Progenitor cell of endocrine pancreas (in vitro differentiated cells): ENCODE results near the gene FSHR. TPM values are rescaled to one million over a fixed set of nuclear protein-coding genes. Genes with fewer than 3 reads are reported as not detected.

Source experiments
- DNase-seq: peaks from one replicate; pipeline ENCODE4 v3.0.0; 2021; ENCODE audit warnings: low spot score; ENCODE audit not compliant: unreplicated experiment
- H3K27ac Mint-ChIP-seq: 2 replicates; pipeline ENCODE4 v1.8.0; 2021; ENCODE audit warnings: mild to moderate bottlenecking, moderate library complexity, mixed read lengths
- H3K27me3 Mint-ChIP-seq: 2 replicates; pipeline ENCODE4 v1.8.0; 2021; ENCODE audit warnings: mixed read lengths
- H3K36me3 Mint-ChIP-seq: 2 replicates; pipeline ENCODE4 v1.8.0; 2022; ENCODE audit warnings: mixed read lengths; ENCODE audit not compliant: insufficient read depth
- H3K4me1 Mint-ChIP-seq: 2 replicates; pipeline ENCODE4 v1.8.0; 2021; ENCODE audit warnings: low read depth, mixed read lengths
- H3K4me3 Mint-ChIP-seq: 2 replicates; pipeline ENCODE4 v1.8.0; 2021; ENCODE audit warnings: low read depth, mild to moderate bottlenecking, moderate library complexity, mixed read lengths
- H3K9me3 Mint-ChIP-seq: 2 replicates; pipeline ENCODE4 v1.8.0; 2021; ENCODE audit warnings: low read depth, mixed read lengths
- CTCF ChIP-seq: fragments of 200-600 bp; sonication (generic); IDR thresholded peaks from one replicate; pipeline ENCODE4 v1.5.0; 2021; ENCODE audit warnings: antibody characterized with exemption, mild to moderate bottlenecking; ENCODE audit not compliant: unreplicated experiment
- total RNA-seq: library from RNA; stranded (reverse); gene quantifications from 2 replicates; pipeline ENCODE4 v1.2.1, GENCODE V29; 2021

FSHR gene
- total RNA-seq, 1 donor from 2014 or later: 0.74 TPM

- Mint-ChIP-seq H3K4me3 (no peak overlapping the region), H3K36me3 (no peaks in the 10 kb centered on the region), H3K4me1 (peaks cover 17% of the 10 kb centered on the region), H3K9me3 (no peaks in the 10 kb centered on the region), H3K27ac (no peak overlapping the region), H3K27me3 (no peaks in the 10 kb centered on the region)
- no peak for TF ChIP-seq CTCF
- no peak for DNase-seq
Observed at GRCh38 chr2:49032126-49032525, 122.2 kb downstream of the FSHR start.

- Mint-ChIP-seq H3K4me1 (peaks cover 17% of the 10 kb centered on the region), H3K27me3 (no peaks in the 10 kb centered on the region), H3K9me3 (no peaks in the 10 kb centered on the region), H3K27ac (no peak overlapping the region), H3K4me3 (no peak overlapping the region), H3K36me3 (no peaks in the 10 kb centered on the region)
- DNase-seq: no peak
- no peak for TF ChIP-seq CTCF
Observed at GRCh38 chr2:49029406-49029805, 124.9 kb downstream of the FSHR start.

GRCh38 chr2:49028101-49028500 lies 126.2 kb downstream of the FSHR start:
- no peaks in the 10 kb centered on the region for H3K9me3 Mint-ChIP-seq
- no peaks in the 10 kb centered on the region for H3K27me3 Mint-ChIP-seq
- no peak overlapping the region for H3K27ac Mint-ChIP-seq
- H3K4me1 Mint-ChIP-seq: peaks cover 12% of the 10 kb centered on the region
- no peaks in the 10 kb centered on the region for H3K36me3 Mint-ChIP-seq
- no peak for DNase-seq
- TF ChIP-seq CTCF: no peak
- no peak overlapping the region for H3K4me3 Mint-ChIP-seq

GRCh38 chr2:49026706-49027105 lies 127.6 kb downstream of the FSHR start:
- TF ChIP-seq CTCF: no peak
- H3K27ac Mint-ChIP-seq: no peak overlapping the region
- H3K27me3 Mint-ChIP-seq: no peaks in the 10 kb centered on the region
- peaks cover 4% of the 10 kb centered on the region for H3K4me1 Mint-ChIP-seq
- H3K9me3 Mint-ChIP-seq: no peaks in the 10 kb centered on the region
- H3K36me3 Mint-ChIP-seq: no peaks in the 10 kb centered on the region
- no peak overlapping the region for H3K4me3 Mint-ChIP-seq
- DNase-seq: no peak

- H3K4me1 Mint-ChIP-seq: no peaks in the 10 kb centered on the region
- no peak overlapping the region for H3K27ac Mint-ChIP-seq
- no peaks in the 10 kb centered on the region for H3K36me3 Mint-ChIP-seq
- TF ChIP-seq CTCF: no peak
- H3K4me3 Mint-ChIP-seq: no peak overlapping the region
- no peak for DNase-seq
- no peaks in the 10 kb centered on the region for H3K9me3 Mint-ChIP-seq
- no peaks in the 10 kb centered on the region for H3K27me3 Mint-ChIP-seq
Observed at GRCh38 chr2:49021271-49021670, 133.0 kb downstream of the FSHR start.

GRCh38 chr2:49005261-49005660 lies 149.1 kb downstream of the FSHR start:
- no peak for DNase-seq
- peaks cover 7% of the 10 kb centered on the region for H3K4me1 Mint-ChIP-seq

More at GRCh38 chr2:49005261-49005660, 149.1 kb downstream of the FSHR start:
- Mint-ChIP-seq H3K4me3 (no peak overlapping the region), H3K27me3 (no peaks in the 10 kb centered on the region), H3K9me3 (peaks cover 3% of the 10 kb centered on the region), H3K36me3 (no peaks in the 10 kb centered on the region), H3K27ac (no peak overlapping the region)
- TF ChIP-seq CTCF: no peak
